ENCODE results near the gene TMEM18.

GRCh38 chr2:668000-668398 lies 9.2 kb downstream of the TMEM18 start:
- TF ChIP-seq, protein P1, sequence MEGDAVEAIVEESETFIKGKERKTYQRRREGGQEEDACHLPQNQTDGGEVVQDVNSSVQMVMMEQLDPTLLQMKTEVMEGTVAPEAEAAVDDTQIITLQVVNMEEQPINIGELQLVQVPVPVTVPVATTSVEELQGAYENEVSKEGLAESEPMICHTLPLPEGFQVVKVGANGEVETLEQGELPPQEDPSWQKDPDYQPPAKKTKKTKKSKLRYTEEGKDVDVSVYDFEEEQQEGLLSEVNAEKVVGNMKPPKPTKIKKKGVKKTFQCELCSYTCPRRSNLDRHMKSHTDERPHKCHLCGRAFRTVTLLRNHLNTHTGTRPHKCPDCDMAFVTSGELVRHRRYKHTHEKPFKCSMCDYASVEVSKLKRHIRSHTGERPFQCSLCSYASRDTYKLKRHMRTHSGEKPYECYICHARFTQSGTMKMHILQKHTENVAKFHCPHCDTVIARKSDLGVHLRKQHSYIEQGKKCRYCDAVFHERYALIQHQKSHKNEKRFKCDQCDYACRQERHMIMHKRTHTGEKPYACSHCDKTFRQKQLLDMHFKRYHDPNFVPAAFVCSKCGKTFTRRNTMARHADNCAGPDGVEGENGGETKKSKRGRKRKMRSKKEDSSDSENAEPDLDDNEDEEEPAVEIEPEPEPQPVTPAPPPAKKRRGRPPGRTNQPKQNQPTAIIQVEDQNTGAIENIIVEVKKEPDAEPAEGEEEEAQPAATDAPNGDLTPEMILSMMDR (IDR thresholded peaks at IDR 0.05) = no peak
- TF ChIP-seq POLR2AphosphoS5 (IDR thresholded peaks at IDR 0.05) (no peak), POLR2A (IDR thresholded peaks at IDR 0.05; ENCODE audit: low read depth) (no peak), EP300 (IDR thresholded peaks at IDR 0.05) (no peak)

All from esophagus muscularis mucosa (tissue), 4 donors.